Pulmonary artery endothelial cell (primary cell): Measurements from ENCODE around the gene OR1L1. TPM values are rescaled to one million over a fixed set of nuclear protein-coding genes. Genes with fewer than 3 reads are reported as not detected.

ENCODE experiments used
- DNase-seq: peaks from one replicate; pipeline ENCODE4 v3.0.0-alpha.2; 2011; ENCODE audit warnings: low read depth, low spot score
- total RNA-seq: library from RNA; depleted of rRNA; stranded (reverse); fragments of >200 nt; gene quantifications from 2 replicates; pipeline ENCODE4 v1.2.3, GENCODE V29; 2014

The OR1L1 gene
- not detected in 2 replicates for total RNA-seq

GRCh38 chr9:122661416-122661815 is at the start of gene OR1L1:
OR1L1 (plus strand) TSS chr9:122661716; CDS start chr9:122661716, 0 bp downstream.
- no peak for DNase-seq

- DNase-seq: no peak
These were observed 47.2 kb upstream of the OR1L1 start, which contains the start of gene OR1Q1 for GRCh38 chr9:122614362-122614761. OR1Q1 (plus strand) TSS chr9:122614738; CDS start chr9:122614738, 0 bp downstream.

- no peak for DNase-seq
These were observed 41.5 kb upstream of the OR1L1 start for GRCh38 chr9:122619996-122620395.

GRCh38 chr9:122642226-122642625 is 19.3 kb upstream of the OR1L1 start:
- DNase-seq: no peak

- peak; percentile 83 for DNase-seq
These were observed 5.1 kb upstream of the OR1L1 start for GRCh38 chr9:122656378-122656777.

- no peak for DNase-seq
These were observed 4.0 kb upstream of the OR1L1 start, which contains the start of gene OR1B1 for GRCh38 chr9:122657527-122657926. OR1B1 (minus strand) TSS chr9:122657627.

GRCh38 chr9:122672481-122672880 is 11.0 kb downstream of the OR1L1 start:
- DNase-seq: no peak

- DNase-seq: no peak
These were observed 23.3 kb downstream of the OR1L1 start for GRCh38 chr9:122684851-122685250.

- DNase-seq: no peak
These were observed 34.2 kb downstream of the OR1L1 start for GRCh38 chr9:122695696-122696095.

Other genes starting within 250 kb of the OR1L1 start
- not detected in 2 replicates for gene OR1J1, start 183.8 kb upstream of the OR1L1 start, total RNA-seq
- gene OR1J2, start 150.9 kb upstream of the OR1L1 start, total RNA-seq: not detected in 2 replicates
- not detected in 2 replicates for gene OR1J4, start 142.6 kb upstream of the OR1L1 start, total RNA-seq
- not detected in 2 replicates for gene OR1N1, start 134.4 kb upstream of the OR1L1 start, total RNA-seq
- not detected in 2 replicates for gene OR1N2, start 108.6 kb upstream of the OR1L1 start, total RNA-seq
- 0.11 and 0.13 TPM in 2 replicates for gene OR1L8, start 78.3 kb upstream of the OR1L1 start, total RNA-seq
- gene OR1Q1, start 47.0 kb upstream of the OR1L1 start, total RNA-seq: not detected in 2 replicates
- 0.07 TPM in 1 of 2 replicates, not detected in the other for gene OR1B1, start 4.1 kb upstream of the OR1L1 start, total RNA-seq
- gene OR1L3, start 13.4 kb downstream of the OR1L1 start, total RNA-seq: not detected in 2 replicates
- not detected in 2 replicates for gene OR1L4, start 62.3 kb downstream of the OR1L1 start, total RNA-seq
- gene OR1L6, start 80.6 kb downstream of the OR1L1 start, total RNA-seq: not detected in 2 replicates
- not detected in 2 replicates for gene OR5C1, start 127.2 kb downstream of the OR1L1 start, total RNA-seq
- not detected in 2 replicates for gene OR1K1, start 138.4 kb downstream of the OR1L1 start, total RNA-seq
- gene PDCL, start 166.9 kb downstream of the OR1L1 start, total RNA-seq: 70.4 and 86.4 TPM in 2 replicates
- gene RC3H2, start 243.6 kb downstream of the OR1L1 start, total RNA-seq: 57.0 and 75.8 TPM in 2 replicates